Astrocyte of the spinal cord (primary cell): ENCODE measurements around the gene GABARAPL1.
"Not testable (repeated sequence)": the region's sequence is repeated elsewhere in the genome, so short reads cannot be mapped to it uniquely, and the experiment has no call there.

Experiments
- DNase-seq: peaks from one replicate; pipeline ENCODE4 v3.0.0; 2011; ENCODE audit warnings: low read depth, low spot score
- H3K4me3 ChIP-seq: 2 replicates; pipeline ENCODE4 v1.5.1; 2011; ENCODE audit warnings: low read depth, mild to moderate bottlenecking, low read length, moderate library complexity
- CTCF ChIP-seq: IDR thresholded peaks from 2 replicates; pipeline ENCODE4 v1.5.1; 2012; ENCODE audit warnings: low read depth, mild to moderate bottlenecking, low read length, inconsistent platforms
- in situ Hi-C: cut with HindIII; loops from 2 replicates; pipeline ENCODE4 v1.10.0; 2017; ENCODE audit warnings: low sequenced_read_pairs

Gene GABARAPL1

DNA sequence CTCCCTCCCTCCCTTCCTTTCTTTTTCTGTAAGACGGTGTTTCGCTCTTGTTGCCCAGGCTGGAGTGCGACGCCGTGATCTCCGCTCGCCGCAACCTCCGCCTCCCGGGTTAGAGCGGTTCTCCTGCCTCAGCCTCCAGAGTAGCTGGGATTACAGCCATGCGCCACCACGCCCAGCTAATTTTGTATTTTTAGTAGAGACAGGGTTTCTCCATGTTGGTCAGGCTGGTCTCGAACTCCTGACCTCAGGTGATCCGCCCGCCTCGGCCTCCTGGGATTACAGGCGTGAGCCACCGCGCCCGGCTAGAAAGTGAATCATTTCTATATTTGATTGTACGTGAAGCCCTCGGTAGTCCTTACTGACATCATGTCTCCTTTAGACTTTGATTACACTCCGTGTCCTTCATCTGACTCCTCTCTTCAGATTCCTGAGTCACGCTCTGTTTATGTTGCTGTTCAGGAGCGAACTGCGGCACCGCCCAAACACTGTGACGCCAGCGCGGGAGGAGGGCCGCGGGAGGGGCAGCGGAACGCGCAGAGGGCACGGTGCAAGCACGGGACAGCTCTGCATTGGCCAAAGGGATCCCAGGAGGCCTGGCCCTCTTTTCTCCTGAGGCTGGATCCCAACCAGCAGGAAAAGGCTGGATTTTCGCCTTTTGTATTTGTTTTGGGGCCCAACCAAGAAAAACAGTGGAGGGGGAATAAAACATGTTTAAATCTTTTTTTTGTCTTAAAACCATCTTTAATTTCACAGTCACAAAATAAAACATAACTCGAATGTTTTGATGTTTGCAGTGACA lies 538 bp upstream of the GABARAPL1 start:
- in situ Hi-C loops, result no loop called here
- DNase-seq, result peak; percentile 99
- TF ChIP-seq CTCF, result no peak
- H3K4me3 ChIP-seq, result peak overlapping the region; percentile 66

DNA sequence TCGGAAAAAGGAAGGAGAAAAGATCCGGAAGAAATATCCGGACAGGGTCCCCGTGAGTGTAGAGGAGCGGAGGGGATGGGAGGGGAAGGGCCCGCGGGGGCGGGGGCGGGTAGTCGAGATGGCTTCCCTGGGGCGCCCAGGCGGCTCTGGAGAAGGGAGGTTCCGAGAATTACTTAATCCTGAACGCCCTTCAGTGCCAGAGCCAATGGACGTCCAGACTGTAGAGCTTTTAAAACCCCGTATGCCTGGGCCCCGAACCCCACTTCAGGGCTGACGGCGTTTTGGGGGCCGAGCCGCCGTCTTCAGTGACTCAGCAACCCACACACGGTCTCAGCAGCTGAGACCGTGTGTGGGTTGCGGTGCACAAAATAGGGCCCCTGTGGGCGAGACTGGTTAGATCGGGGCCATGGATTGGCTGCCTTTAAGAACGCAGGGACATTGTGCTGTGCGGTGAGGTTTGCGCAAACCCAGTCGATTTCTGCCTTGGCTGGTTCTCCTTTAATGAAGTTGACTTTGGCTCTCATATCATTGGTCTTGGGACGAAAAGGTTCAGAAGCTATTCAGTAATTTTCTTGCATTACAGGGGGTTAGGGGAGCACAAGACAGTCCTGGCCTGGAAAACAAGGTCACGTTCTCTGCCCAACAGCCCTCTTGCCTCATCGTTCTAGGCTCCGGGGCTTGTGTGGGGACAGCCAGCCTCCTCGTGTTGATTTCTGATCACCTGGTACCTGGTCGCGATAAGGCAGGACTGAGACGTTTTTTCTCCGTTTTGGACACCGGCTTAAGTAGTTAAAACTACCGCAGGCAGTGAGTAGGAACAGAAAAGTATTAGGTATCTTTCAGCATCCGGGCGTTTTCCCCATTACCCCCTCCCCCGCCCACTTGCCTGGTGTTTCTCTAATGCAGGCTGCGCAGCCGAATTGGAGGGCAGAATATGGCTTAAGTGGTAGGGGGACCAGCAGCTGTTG lies 775 bp downstream of the GABARAPL1 start:
- peak; percentile 94 for DNase-seq
- peak overlapping the region; percentile 66 for H3K4me3 ChIP-seq
- in situ Hi-C loops, result no loop called here
- no peak for TF ChIP-seq CTCF

- peak overlapping the region; percentile 66 for H3K4me3 ChIP-seq
- in situ Hi-C loops, result no loop called here
- TF ChIP-seq CTCF, result no peak
- DNase-seq, result peak; percentile 76
Measured at GRCh38 chr12:10214136-10214894, 1.6 kb downstream of the GABARAPL1 start.

GRCh38 chr12:10214895-10215267 lies 2.2 kb downstream of the GABARAPL1 start:
- TF ChIP-seq CTCF, result no peak
- peak overlapping the region; percentile 66 for H3K4me3 ChIP-seq
- no peak for DNase-seq
- in situ Hi-C loops, result no loop called here

GRCh38 chr12:10215436-10215835 lies 2.8 kb downstream of the GABARAPL1 start:
- H3K4me3 ChIP-seq, result no peak overlapping the region
- DNase-seq, result no peak
- in situ Hi-C loops, result no loop called here
- TF ChIP-seq CTCF, result no peak

DNA sequence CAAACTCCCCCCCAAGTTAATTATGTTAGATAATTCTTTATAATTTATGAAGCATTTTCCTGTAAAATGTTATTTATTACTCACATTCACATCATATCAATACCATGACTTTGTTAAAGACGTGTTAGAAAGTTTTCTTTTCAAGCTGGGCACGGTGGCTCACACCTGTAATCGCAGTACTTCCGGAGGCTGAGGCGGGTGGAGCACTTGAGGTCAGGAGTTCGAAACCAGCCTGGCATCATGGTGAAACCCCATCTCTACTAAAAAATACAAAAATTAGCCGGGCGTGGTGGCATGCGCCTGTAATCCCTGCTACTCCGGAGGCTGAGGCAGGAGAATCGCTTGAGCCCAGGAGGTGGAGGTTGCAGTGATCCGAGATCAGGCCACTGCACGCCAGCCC lies 3.3 kb downstream of the GABARAPL1 start:
- DNase-seq, H3K4me3 ChIP-seq, in situ Hi-C loops: not testable (repeated sequence)
